HepG2 (cell line): ENCODE data around the gene EIF4ENIF1. TPM values are rescaled to one million over a fixed set of nuclear protein-coding genes. Genes with fewer than 3 reads are reported as not detected.

Experiments used
- CBX2 ChIP-seq, 2 experiments: fragments of 200-600 bp in 1 of 2; sonication (generic); formaldehyde crosslinking in 1 of 2; IDR thresholded peaks; 2 replicates each; pipeline versions ENCODE4 v1.7.0 to v1.8.1; 2018 to 2022; ENCODE audit warnings: low read depth in 2 of 2, low read length in 1 of 2, mild to moderate bottlenecking in 1 of 2, missing genetic modification reagents in 1 of 2
- CHCHD3 ChIP-seq: sonication (generic); formaldehyde crosslinking; IDR thresholded peaks from 2 replicates; pipeline ENCODE4 v1.8.0; 2022; ENCODE audit warnings: mild to moderate bottlenecking, missing genetic modification reagents, moderate library complexity
- ESRRA ChIP-seq: sonication (generic); formaldehyde crosslinking; IDR thresholded peaks from 2 replicates; pipeline ENCODE4 v1.5.1; 2020; ENCODE audit warnings: mild to moderate bottlenecking, low read depth, missing genetic modification reagents
- HNRNPL ChIP-seq: fragments of 200-400 bp; formaldehyde crosslinking; IDR thresholded peaks from 2 replicates; pipeline ENCODE4 v1.6.1; 2017; ENCODE audit warnings: mild to moderate bottlenecking, low read depth, low read length
- JUNB ChIP-seq: sonication (generic); formaldehyde crosslinking; IDR thresholded peaks from 2 replicates; pipeline ENCODE4 v1.8.0; 2022; ENCODE audit warnings: missing genetic modification reagents, mild to moderate bottlenecking, borderline replicate concordance
- MBD4 ChIP-seq: IDR thresholded peaks from 2 replicates; pipeline ENCODE4 v1.6.1; 2012; ENCODE audit warnings: low read length, inconsistent platforms, borderline replicate concordance
- NRL ChIP-seq: sonication (generic); formaldehyde crosslinking; IDR thresholded peaks from 2 replicates; pipeline ENCODE4 v1.5.0; 2020; ENCODE audit warnings: missing genetic modification reagents, mild to moderate bottlenecking, moderate library complexity, borderline replicate concordance
- PHF20 ChIP-seq: sonication (generic); formaldehyde crosslinking; IDR thresholded peaks from 2 replicates; pipeline ENCODE4 v1.5.0; 2020; ENCODE audit warnings: mild to moderate bottlenecking, missing genetic modification reagents
- ZNF121 ChIP-seq: sonication (generic); formaldehyde crosslinking; IDR thresholded peaks from 2 replicates; pipeline ENCODE4 v1.5.0; 2020; ENCODE audit warnings: mild to moderate bottlenecking, missing genetic modification reagents
- polyA plus RNA-seq, 8 experiments: library from polyadenylated mRNA; depleted of rRNA in 3 of 8; stranded (reverse) in 7 of 8; unstranded in 1 of 8; fragments of >200 nt; fragmentation: Illumina TruSeq in 4 of 8; extraction: Trizol in 4 of 8; gene quantifications; 2 replicates each; pipeline versions ENCODE4 v1.2.1 to v1.2.3, GENCODE V29; 2011 to 2016; ENCODE audit warnings: low read depth in 4 of 8, missing spikeins in 1 of 8, mixed read lengths in 1 of 8; ENCODE audit not compliant: insufficient read depth in 1 of 8
- total RNA-seq, 5 experiments: library from RNA; depleted of rRNA; stranded (reverse); fragments of >200 nt; fragmentation: Illumina TruSeq; extraction: Trizol; gene quantifications; 2 replicates each; pipeline ENCODE4 v1.2.3, GENCODE V29; 2016; ENCODE audit warnings: low read depth in 1 of 5
- TF ChIP-seq, protein P1 (sequence below): sonication (generic); formaldehyde crosslinking; IDR thresholded peaks from 2 replicates; pipeline ENCODE4 v1.4.0; 2020; ENCODE audit warnings: missing genetic modification reagents
- TF ChIP-seq, protein P2 (sequence below): sonication (generic); formaldehyde crosslinking; IDR thresholded peaks from 2 replicates; pipeline ENCODE4 v1.8.1; 2023; ENCODE audit warnings: mild to moderate bottlenecking, missing genetic modification reagents
- TF ChIP-seq, protein P3 (sequence below): sonication (generic); formaldehyde crosslinking; IDR thresholded peaks from 2 replicates; pipeline ENCODE4 v1.4.0; 2020; ENCODE audit warnings: missing genetic modification reagents, mild to moderate bottlenecking, borderline replicate concordance
- TF ChIP-seq, protein P4 (sequence below): sonication (generic); formaldehyde crosslinking; IDR thresholded peaks from 2 replicates; pipeline ENCODE4 v1.4.0; 2020; ENCODE audit warnings: low read depth, mild to moderate bottlenecking, missing genetic modification reagents

EIF4ENIF1 gene
- total and polyA plus RNA-seq, 2 of the 13 experiments (the other 11 are each of a cell fraction or from before 2014, with no cell fraction given) = 11.9 to 12.3 TPM

DNA sequence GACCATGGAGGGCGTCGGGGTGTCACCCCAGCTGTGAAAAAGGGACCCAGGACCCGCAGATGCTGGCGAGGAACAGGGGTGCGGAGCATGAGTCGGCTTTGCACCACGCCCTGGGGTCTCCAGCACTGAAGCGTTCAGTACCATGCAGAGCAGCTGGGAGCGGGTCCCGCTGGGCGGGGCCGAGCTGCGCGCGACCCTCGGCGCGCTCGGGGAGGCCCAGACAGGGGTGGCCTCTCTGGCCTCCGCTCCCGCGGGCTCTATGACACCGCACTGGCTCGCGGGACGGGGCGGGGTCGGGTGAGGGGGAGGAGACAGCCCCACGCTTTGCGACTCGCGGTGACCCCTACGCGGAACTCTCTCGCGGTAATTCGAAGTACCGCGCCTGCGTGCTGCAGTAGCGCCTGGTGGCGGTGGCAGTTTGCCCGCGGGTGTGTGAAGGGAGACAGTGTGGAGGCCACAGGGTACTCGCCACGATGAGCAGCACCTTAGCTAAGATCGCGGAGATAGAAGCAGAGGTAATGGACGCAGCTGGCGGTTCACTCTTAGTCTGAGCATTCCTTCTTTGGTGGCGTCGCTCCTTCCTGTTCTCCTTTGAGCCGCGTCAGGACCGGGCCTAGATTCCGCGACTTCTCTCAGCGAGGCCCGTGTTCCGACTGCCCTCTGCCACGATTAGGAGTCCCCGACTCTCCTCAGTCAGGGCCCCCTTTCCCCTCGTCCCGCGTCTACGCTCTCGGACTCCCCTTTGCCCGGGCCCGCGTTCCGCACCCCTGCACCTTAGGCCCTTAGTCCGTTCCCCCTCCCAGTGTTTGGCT lies 90.2 kb downstream of the EIF4ENIF1 start, which contains the start of gene DRG1 (continued):
- TF ChIP-seq, protein P1, sequence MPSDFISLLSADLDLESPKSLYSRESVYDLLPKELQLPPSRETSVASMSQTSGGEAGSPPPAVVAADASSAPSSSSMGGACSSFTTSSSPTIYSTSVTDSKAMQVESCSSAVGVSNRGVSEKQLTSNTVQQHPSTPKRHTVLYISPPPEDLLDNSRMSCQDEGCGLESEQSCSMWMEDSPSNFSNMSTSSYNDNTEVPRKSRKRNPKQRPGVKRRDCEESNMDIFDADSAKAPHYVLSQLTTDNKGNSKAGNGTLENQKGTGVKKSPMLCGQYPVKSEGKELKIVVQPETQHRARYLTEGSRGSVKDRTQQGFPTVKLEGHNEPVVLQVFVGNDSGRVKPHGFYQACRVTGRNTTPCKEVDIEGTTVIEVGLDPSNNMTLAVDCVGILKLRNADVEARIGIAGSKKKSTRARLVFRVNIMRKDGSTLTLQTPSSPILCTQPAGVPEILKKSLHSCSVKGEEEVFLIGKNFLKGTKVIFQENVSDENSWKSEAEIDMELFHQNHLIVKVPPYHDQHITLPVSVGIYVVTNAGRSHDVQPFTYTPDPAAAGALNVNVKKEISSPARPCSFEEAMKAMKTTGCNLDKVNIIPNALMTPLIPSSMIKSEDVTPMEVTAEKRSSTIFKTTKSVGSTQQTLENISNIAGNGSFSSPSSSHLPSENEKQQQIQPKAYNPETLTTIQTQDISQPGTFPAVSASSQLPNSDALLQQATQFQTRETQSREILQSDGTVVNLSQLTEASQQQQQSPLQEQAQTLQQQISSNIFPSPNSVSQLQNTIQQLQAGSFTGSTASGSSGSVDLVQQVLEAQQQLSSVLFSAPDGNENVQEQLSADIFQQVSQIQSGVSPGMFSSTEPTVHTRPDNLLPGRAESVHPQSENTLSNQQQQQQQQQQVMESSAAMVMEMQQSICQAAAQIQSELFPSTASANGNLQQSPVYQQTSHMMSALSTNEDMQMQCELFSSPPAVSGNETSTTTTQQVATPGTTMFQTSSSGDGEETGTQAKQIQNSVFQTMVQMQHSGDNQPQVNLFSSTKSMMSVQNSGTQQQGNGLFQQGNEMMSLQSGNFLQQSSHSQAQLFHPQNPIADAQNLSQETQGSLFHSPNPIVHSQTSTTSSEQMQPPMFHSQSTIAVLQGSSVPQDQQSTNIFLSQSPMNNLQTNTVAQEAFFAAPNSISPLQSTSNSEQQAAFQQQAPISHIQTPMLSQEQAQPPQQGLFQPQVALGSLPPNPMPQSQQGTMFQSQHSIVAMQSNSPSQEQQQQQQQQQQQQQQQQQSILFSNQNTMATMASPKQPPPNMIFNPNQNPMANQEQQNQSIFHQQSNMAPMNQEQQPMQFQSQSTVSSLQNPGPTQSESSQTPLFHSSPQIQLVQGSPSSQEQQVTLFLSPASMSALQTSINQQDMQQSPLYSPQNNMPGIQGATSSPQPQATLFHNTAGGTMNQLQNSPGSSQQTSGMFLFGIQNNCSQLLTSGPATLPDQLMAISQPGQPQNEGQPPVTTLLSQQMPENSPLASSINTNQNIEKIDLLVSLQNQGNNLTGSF = 0 out of 2 replicates have a peak, but pooled peaks have one; percentile 52
- TF ChIP-seq HNRNPL = no peak
- TF ChIP-seq, protein P2, sequence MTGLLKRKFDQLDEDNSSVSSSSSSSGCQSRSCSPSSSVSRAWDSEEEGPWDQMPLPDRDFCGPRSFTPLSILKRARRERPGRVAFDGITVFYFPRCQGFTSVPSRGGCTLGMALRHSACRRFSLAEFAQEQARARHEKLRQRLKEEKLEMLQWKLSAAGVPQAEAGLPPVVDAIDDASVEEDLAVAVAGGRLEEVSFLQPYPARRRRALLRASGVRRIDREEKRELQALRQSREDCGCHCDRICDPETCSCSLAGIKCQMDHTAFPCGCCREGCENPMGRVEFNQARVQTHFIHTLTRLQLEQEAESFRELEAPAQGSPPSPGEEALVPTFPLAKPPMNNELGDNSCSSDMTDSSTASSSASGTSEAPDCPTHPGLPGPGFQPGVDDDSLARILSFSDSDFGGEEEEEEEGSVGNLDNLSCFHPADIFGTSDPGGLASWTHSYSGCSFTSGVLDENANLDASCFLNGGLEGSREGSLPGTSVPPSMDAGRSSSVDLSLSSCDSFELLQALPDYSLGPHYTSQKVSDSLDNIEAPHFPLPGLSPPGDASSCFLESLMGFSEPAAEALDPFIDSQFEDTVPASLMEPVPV (CRISPR knock-in tag) = peak; percentile 84
- no peak for TF ChIP-seq CBX2 (IDR thresholded peaks at IDR 0.05; ENCODE audit: low read depth, low read length)
- peak; percentile 79; the same call in 1 of the 2 replicates for TF ChIP-seq CBX2 (CRISPR knock-in tag; IDR thresholded peaks at IDR 0.05; ENCODE audit: low read depth)
- TF ChIP-seq, protein P3, sequence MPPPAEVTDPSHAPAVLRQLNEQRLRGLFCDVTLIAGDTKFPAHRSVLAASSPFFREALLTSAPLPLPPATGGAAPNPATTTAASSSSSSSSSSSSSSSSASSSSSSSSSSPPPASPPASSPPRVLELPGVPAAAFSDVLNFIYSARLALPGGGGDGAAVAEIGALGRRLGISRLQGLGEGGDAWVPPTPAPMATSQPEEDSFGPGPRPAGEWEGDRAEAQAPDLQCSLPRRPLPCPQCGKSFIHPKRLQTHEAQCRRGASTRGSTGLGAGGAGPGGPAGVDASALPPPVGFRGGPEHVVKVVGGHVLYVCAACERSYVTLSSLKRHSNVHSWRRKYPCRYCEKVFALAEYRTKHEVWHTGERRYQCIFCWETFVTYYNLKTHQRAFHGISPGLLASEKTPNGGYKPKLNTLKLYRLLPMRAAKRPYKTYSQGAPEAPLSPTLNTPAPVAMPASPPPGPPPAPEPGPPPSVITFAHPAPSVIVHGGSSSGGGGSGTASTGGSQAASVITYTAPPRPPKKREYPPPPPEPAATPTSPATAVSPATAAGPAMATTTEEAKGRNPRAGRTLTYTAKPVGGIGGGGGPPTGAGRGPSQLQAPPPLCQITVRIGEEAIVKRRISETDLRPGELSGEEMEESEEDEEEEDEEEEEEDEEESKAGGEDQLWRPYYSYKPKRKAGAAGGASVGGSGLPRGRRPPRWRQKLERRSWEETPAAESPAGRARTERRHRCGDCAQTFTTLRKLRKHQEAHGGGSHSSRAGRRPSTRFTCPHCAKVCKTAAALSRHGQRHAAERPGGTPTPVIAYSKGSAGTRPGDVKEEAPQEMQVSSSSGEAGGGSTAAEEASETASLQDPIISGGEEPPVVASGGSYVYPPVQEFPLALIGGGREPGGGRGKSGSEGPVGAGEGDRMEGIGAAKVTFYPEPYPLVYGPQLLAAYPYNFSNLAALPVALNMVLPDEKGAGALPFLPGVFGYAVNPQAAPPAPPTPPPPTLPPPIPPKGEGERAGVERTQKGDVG (CRISPR knock-in tag) = no peak; the same call in 1 of the 2 replicates
- peak; percentile 84 for TF ChIP-seq PHF20 (CRISPR knock-in tag)
- TF ChIP-seq ESRRA (CRISPR knock-in tag) = peak; percentile 88
- 0 out of 2 replicates have a peak, but pooled peaks have one; percentile 52 for TF ChIP-seq ZNF121 (CRISPR knock-in tag)
- no peak for TF ChIP-seq CHCHD3 (CRISPR knock-in tag)
- TF ChIP-seq JUNB = no peak; the same call in 1 of the 2 replicates
- TF ChIP-seq, protein P4, sequence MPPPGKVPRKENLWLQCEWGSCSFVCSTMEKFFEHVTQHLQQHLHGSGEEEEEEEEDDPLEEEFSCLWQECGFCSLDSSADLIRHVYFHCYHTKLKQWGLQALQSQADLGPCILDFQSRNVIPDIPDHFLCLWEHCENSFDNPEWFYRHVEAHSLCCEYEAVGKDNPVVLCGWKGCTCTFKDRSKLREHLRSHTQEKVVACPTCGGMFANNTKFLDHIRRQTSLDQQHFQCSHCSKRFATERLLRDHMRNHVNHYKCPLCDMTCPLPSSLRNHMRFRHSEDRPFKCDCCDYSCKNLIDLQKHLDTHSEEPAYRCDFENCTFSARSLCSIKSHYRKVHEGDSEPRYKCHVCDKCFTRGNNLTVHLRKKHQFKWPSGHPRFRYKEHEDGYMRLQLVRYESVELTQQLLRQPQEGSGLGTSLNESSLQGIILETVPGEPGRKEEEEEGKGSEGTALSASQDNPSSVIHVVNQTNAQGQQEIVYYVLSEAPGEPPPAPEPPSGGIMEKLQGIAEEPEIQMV (CRISPR knock-in tag) = no peak
- TF ChIP-seq NRL (CRISPR knock-in tag) = peak; percentile 84
- no peak for TF ChIP-seq MBD4
